ENCODE measurements around the gene PCDHGA1. TPM values are rescaled to one million over a fixed set of nuclear protein-coding genes. Genes with fewer than 3 reads are reported as not detected.

Gene PCDHGA1
- total RNA-seq, 2 donors from 2014 or later = 0.07 TPM; not detected in 1

GRCh38 chr5:141356133-141356532, 25.8 kb downstream of the PCDHGA1 start:
- H3K27me3 Mint-ChIP-seq = peaks cover 41 to 66% of the 10 kb centered on the region in 2 donors
- DNase-seq (ENCODE audit: low spot score) (no peak), ATAC-seq (no peak)
- no peak overlapping the region for H3K27ac Mint-ChIP-seq
- H3K4me3 Mint-ChIP-seq = no peak overlapping the region
- H3K9me3 Mint-ChIP-seq = peaks cover 12% of the 10 kb centered on the region
- H3K36me3 Mint-ChIP-seq = peaks cover 31% of the 10 kb centered on the region
- peaks cover 3 to 5% of the 10 kb centered on the region in 2 donors for H3K4me1 Mint-ChIP-seq (ENCODE audit: low read depth in 2 of 2)

DNA sequence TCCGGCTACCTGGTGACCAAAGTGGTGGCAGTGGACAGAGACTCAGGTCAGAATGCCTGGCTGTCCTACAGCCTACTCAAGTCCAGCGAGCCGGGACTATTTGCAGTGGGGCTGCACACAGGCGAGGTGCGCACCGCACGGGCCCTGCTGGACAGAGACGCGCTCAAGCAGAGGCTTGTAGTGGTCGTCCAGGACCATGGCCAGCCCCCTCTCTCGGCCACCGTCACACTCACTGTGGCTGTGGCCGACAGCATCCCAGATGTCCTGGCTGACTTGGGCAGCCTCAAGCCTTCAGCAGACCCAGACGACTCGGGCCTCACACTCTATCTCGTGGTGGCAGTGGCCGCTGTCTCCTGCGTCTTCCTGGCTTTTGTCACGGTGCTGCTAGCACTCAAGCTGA, 26.6 kb downstream of the PCDHGA1 start:
- no peak overlapping the region for H3K27ac Mint-ChIP-seq
- peaks cover 33% of the 10 kb centered on the region for H3K36me3 Mint-ChIP-seq
- H3K4me1 Mint-ChIP-seq (ENCODE audit: low read depth in 2 of 2) = peaks cover 3 to 5% of the 10 kb centered on the region in 2 donors

DNA sequence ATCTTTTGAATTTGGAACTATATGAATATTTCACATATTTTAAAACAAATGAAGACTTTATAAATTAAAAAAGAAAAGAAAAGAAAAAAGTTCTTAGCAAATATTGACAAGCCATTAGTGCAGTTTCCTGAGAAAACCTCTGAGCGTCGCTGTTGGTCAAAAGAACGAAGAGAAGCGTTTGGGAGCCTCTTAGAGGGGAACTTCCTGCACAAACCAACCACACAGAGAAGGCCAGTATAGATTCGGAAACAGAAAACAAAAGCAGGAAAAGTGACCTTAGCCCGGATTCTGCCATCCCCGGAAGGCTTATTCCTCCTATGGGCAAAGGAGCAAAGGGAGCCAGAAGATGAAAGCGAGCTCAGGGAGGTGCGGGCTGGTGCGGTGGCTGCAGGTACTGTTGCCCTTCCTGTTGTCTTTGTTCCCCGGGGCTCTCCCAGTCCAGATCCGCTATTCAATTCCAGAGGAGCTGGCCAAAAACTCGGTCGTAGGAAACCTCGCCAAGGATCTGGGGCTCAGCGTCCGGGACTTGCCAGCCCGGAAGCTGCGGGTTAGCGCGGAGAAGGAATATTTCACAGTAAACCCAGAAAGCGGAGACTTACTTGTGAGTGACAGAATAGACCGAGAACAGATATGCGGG, 29.6 kb downstream of the PCDHGA1 start, which contains the start of gene PCDHGB2:
Gene PCDHGB2 (plus strand): TSS at position 205 of the 637 bp plus-strand sequence. CDS start 142 bp downstream, at position 347.
- Mint-ChIP-seq H3K27ac (no peak within 1 kb of the TSS), H3K27me3 (peaks cover 54 to 72% of the 10 kb centered on the region in 2 donors), H3K4me3 (peak within 1 kb of the TSS; percentile 74), H3K4me1 (ENCODE audit: low read depth in 2 of 2) (peaks cover 3 to 5% of the 10 kb centered on the region in 2 donors), H3K36me3 (peaks cover 34% of the 10 kb centered on the region), H3K9me3 (peaks cover 15% of the 10 kb centered on the region)
- no peak for DNase-seq (ENCODE audit: low spot score)
- peak in 1 of 2 donors; percentile 41 for ATAC-seq

More for the DNA sequence above, 26.6 kb downstream of the PCDHGA1 start:
- ATAC-seq = peak in 1 of 2 donors; percentile 38
- Mint-ChIP-seq H3K27me3 (peaks cover 44 to 72% of the 10 kb centered on the region in 2 donors), H3K4me3 (no peak overlapping the region), H3K9me3 (peaks cover 12% of the 10 kb centered on the region)
- no peak for DNase-seq (ENCODE audit: low spot score)

DNA sequence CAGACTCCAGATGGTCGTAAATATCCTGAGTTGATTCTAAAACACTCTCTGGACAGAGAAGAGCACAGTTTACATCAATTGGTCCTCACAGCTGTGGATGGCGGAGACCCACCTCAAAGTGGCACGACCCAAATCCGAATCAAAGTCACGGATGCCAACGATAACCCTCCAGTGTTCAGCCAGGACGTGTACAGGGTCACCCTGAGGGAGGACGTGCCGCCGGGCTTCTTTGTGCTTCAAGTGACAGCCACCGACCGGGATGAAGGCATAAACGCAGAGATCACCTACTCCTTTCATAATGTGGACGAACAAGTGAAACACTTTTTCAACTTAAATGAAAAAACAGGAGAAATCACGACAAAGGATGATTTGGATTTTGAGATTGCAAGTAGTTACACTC, 30.4 kb downstream of the PCDHGA1 start:
- Mint-ChIP-seq H3K27me3 (peaks cover 55 to 76% of the 10 kb centered on the region in 2 donors), H3K36me3 (peaks cover 41% of the 10 kb centered on the region), H3K4me3 (no peak overlapping the region), H3K9me3 (peaks cover 15% of the 10 kb centered on the region), H3K4me1 (ENCODE audit: low read depth in 2 of 2) (peaks cover 3 to 5% of the 10 kb centered on the region in 2 donors), H3K27ac (no peak overlapping the region)
- no peak for DNase-seq (ENCODE audit: low spot score)
- no peak for ATAC-seq

- Mint-ChIP-seq H3K4me3 (no peak overlapping the region), H3K27me3 (peaks cover 53 to 74% of the 10 kb centered on the region in 2 donors), H3K4me1 (ENCODE audit: low read depth in 2 of 2) (peaks cover 3 to 5% of the 10 kb centered on the region in 2 donors), H3K9me3 (peaks cover 15% of the 10 kb centered on the region), H3K27ac (no peak overlapping the region), H3K36me3 (peaks cover 38% of the 10 kb centered on the region)
- ATAC-seq (no peak), DNase-seq (ENCODE audit: low spot score) (no peak)
These were observed 32.4 kb downstream of the PCDHGA1 start for GRCh38 chr5:141362719-141363118.

- DNase-seq (ENCODE audit: low spot score) (no peak), ATAC-seq (no peak)
- H3K4me3 Mint-ChIP-seq = no peak within 1 kb of the TSS
- peaks cover 10% of the 10 kb centered on the region for H3K9me3 Mint-ChIP-seq
- peak within 1 kb of the TSS in 1 of 2 donors; percentile 47 for H3K27ac Mint-ChIP-seq
- peaks cover 34% of the 10 kb centered on the region for H3K36me3 Mint-ChIP-seq
- H3K27me3 Mint-ChIP-seq = peaks cover 55 to 75% of the 10 kb centered on the region in 2 donors
- H3K4me1 Mint-ChIP-seq (ENCODE audit: low read depth in 2 of 2) = peaks cover 3 to 5% of the 10 kb centered on the region in 2 donors
These were observed 33.8 kb downstream of the PCDHGA1 start, which contains the start of gene PCDHGA5 for GRCh38 chr5:141363952-141364660. PCDHGA5 (plus strand) TSS chr5:141364162; CDS start chr5:141364331, 169 bp downstream.

GRCh38 chr5:141366016-141366896, 35.9 kb downstream of the PCDHGA1 start:
- no peak for DNase-seq (ENCODE audit: low spot score)
- Mint-ChIP-seq H3K4me3 (no peak overlapping the region), H3K27ac (no peak overlapping the region), H3K9me3 (peaks cover 6% of the 10 kb centered on the region), H3K36me3 (peaks cover 24% of the 10 kb centered on the region), H3K27me3 (peaks cover 57 to 78% of the 10 kb centered on the region in 2 donors), H3K4me1 (ENCODE audit: low read depth in 2 of 2) (peaks cover 3 to 4% of the 10 kb centered on the region in 2 donors)
- no peak for ATAC-seq

- H3K27me3 Mint-ChIP-seq = peaks cover 47 to 63% of the 10 kb centered on the region in 2 donors
- peak within 1 kb of the TSS; percentile 80 for H3K4me3 Mint-ChIP-seq
- H3K27ac Mint-ChIP-seq = no peak within 1 kb of the TSS
- peaks cover 6% of the 10 kb centered on the region for H3K9me3 Mint-ChIP-seq
- peaks cover 18% of the 10 kb centered on the region for H3K36me3 Mint-ChIP-seq
- DNase-seq (ENCODE audit: low spot score) (no peak), ATAC-seq (peak in 1 of 2 donors; percentile 44)
- peaks cover 4 to 8% of the 10 kb centered on the region in 2 donors for H3K4me1 Mint-ChIP-seq (ENCODE audit: low read depth in 2 of 2)
These were observed 39.9 kb downstream of the PCDHGA1 start, which contains the start of gene PCDHGB3 for GRCh38 chr5:141369994-141370848. PCDHGB3 (plus strand) TSS chr5:141370242; CDS start chr5:141370395, 153 bp downstream.

DNA sequence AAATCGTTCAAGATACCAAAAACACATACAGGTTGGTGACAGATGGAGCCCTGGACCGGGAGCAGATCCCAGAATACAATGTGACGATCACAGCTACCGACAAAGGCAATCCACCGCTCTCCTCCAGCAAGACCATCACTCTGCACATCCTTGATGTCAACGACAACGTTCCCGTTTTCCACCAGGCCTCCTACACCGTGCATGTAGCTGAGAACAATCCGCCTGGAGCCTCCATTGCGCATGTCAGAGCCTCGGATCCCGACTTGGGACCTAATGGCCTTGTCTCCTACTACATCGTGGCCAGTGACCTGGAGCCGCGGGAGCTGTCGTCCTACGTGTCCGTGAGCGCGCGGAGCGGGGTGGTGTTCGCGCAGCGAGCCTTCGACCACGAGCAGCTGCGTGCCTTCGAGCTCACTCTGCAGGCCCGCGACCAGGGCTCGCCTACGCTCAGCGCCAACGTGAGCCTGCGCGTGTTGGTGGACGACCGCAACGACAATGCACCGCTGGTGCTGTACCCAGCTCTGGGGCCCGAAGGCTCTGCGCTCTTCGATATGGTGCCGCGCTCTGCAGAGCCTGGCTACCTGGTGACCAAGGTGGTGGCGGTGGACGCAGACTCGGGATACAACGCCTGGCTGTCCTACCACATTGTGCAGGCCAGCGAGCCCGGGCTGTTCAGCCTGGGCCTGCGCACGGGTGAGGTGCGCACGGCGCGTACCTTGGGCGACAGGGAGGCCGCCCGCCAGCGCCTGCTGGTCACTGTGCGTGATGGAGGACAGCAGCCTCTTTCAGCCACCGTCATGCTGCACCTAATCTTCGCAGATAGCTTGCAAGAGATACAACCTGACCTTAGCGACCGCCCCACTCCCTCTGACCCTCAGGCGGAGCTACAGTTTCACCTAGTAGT, 41.5 kb downstream of the PCDHGA1 start:
- H3K4me1 Mint-ChIP-seq (ENCODE audit: low read depth in 2 of 2) = peaks cover 4 to 8% of the 10 kb centered on the region in 2 donors
- H3K4me3 Mint-ChIP-seq = no peak overlapping the region
- H3K36me3 Mint-ChIP-seq = peaks cover 17% of the 10 kb centered on the region
- H3K27ac Mint-ChIP-seq = no peak overlapping the region
- ATAC-seq (no peak), DNase-seq (ENCODE audit: low spot score) (no peak)
- peaks cover 6% of the 10 kb centered on the region for H3K9me3 Mint-ChIP-seq
- H3K27me3 Mint-ChIP-seq = peaks cover 44 to 49% of the 10 kb centered on the region in 2 donors

DNA sequence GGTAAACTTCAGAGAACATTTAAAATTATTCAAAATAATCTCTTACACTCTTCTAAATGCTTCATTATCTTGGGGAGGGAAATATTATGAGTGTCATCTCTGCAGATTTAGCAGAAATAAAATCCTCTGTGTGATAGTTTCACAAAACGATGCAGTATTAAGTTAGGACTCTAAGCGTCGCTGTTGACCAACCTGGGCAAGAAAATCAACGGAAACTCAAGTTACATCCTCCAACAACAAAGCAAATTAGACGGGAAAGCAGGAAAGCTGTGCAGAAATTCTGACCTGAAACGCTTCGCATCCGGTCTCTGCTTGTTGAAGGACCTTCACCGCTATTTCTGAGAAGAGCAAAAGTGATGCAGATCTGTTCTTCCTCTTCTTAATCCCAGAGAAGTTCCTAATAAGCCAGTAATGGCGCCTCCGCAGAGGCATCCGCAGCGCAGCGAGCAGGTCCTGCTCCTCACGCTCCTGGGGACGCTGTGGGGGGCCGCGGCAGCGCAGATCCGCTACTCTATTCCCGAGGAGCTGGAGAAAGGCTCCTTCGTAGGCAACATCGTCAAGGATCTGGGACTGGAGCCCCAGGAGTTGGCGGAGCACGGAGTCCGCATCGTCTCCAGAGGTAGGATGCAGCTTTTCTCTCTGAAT, 43.5 kb downstream of the PCDHGA1 start, which contains the start of gene PCDHGA6:
Gene PCDHGA6 (plus strand): TSS at position 219 of the 645 bp plus-strand sequence. CDS start 193 bp downstream, at position 412.
- ATAC-seq (no peak), DNase-seq (ENCODE audit: low spot score) (no peak)
- peak within 1 kb of the TSS; percentile 33 for H3K4me3 Mint-ChIP-seq
- H3K27me3 Mint-ChIP-seq = peaks cover 45 to 47% of the 10 kb centered on the region in 2 donors
- H3K4me1 Mint-ChIP-seq (ENCODE audit: low read depth in 2 of 2) = peaks cover 4 to 8% of the 10 kb centered on the region in 2 donors
- H3K36me3 Mint-ChIP-seq = peaks cover 17% of the 10 kb centered on the region
- no peak within 1 kb of the TSS for H3K27ac Mint-ChIP-seq
- H3K9me3 Mint-ChIP-seq = peaks cover 6% of the 10 kb centered on the region

- peaks cover 4 to 8% of the 10 kb centered on the region in 2 donors for H3K4me1 Mint-ChIP-seq (ENCODE audit: low read depth in 2 of 2)
- peaks cover 17% of the 10 kb centered on the region for H3K36me3 Mint-ChIP-seq
- H3K27me3 Mint-ChIP-seq = peaks cover 41 to 44% of the 10 kb centered on the region in 2 donors
These were observed 44.3 kb downstream of the PCDHGA1 start for GRCh38 chr5:141374627-141375026.

More at GRCh38 chr5:141374627-141375026, 44.3 kb downstream of the PCDHGA1 start:
- peaks cover 6% of the 10 kb centered on the region for H3K9me3 Mint-ChIP-seq
- no peak for ATAC-seq
- no peak overlapping the region for H3K27ac Mint-ChIP-seq
- no peak overlapping the region for H3K4me3 Mint-ChIP-seq
- no peak for DNase-seq (ENCODE audit: low spot score)
